COR-L47 (cell line): ENCODE data around the gene WDR86.
A peak's percentile ranks its signal among the peaks of the same experiment; 100 is the strongest.

Experiments used
- DNase-seq: peaks from one replicate; lab custom pipeline; 2025; lab: John Stamatoyannopoulos, UW

The WDR86 gene

GRCh38 chr7:151348970-151349369 lies 60.9 kb downstream of the WDR86 start:
- no peak for DNase-seq

GRCh38 chr7:151347200-151347599 lies 62.6 kb downstream of the WDR86 start:
- no peak for DNase-seq

GRCh38 chr7:151346470-151346769 lies 63.4 kb downstream of the WDR86 start:
- DNase-seq, result no peak

- no peak for DNase-seq
Observed at GRCh38 chr7:151345576-151346469, 64.0 kb downstream of the WDR86 start.

GRCh38 chr7:151343516-151343915 lies 66.3 kb downstream of the WDR86 start:
- no peak for DNase-seq

GRCh38 chr7:151342811-151343210 lies 67.0 kb downstream of the WDR86 start:
- no peak for DNase-seq

- no peak for DNase-seq
Observed at GRCh38 chr7:151342102-151342646, 67.7 kb downstream of the WDR86 start.

GRCh38 chr7:151341357-151342101 lies 68.3 kb downstream of the WDR86 start, which contains the start of gene NUB1:
TSS of gene NUB1 (plus strand) at chr7:151341812. CDS start at chr7:151345350, 3,538 bp downstream.
- DNase-seq, result peak; percentile 81

GRCh38 chr7:151340794-151341356 lies 69.0 kb downstream of the WDR86 start:
- DNase-seq, result no peak

GRCh38 chr7:151339651-151340382 lies 70.0 kb downstream of the WDR86 start:
- no peak for DNase-seq

- no peak for DNase-seq
Observed at GRCh38 chr7:151338809-151339208, 71.0 kb downstream of the WDR86 start.

- DNase-seq, result no peak
Observed at GRCh38 chr7:151337346-151337745, 72.5 kb downstream of the WDR86 start.

GRCh38 chr7:151336027-151336708 lies 73.7 kb downstream of the WDR86 start:
- no peak for DNase-seq

- no peak for DNase-seq
Observed at GRCh38 chr7:151334628-151335027, 75.2 kb downstream of the WDR86 start.
